HG02840 (cell line): ENCODE measurements around the gene TMEM51.

Experiments
- ATAC-seq: cut with Tn5 transposase; IDR thresholded peaks from one replicate; pipeline ENCODE4 v1.9.1; 2021; ENCODE audit warnings: mild to moderate bottlenecking, moderate library complexity, moderate number of reproducible peaks; ENCODE audit not compliant: unreplicated experiment, low FRiP score

The TMEM51 gene

DNA sequence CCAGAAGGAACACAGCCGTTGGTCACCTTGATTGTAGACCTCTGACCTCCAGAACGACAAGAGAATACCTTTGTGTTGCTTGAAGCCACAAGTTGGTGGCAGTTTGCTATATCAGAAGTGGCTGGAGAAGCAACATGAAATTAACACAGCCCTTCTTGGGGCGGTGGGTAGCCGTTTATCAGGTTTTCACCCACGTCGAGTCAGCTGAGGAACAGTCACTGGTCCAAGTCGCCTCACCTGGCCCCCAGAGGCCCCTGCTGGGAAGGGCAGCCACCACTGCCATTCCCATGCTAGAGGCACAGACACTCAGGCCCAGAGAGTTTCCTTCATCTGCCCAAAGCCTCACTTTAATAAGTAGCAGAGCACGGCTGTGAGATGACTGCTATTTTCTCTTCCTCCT lies 37.7 kb downstream of the TMEM51 start:
- no peak for ATAC-seq

DNA sequence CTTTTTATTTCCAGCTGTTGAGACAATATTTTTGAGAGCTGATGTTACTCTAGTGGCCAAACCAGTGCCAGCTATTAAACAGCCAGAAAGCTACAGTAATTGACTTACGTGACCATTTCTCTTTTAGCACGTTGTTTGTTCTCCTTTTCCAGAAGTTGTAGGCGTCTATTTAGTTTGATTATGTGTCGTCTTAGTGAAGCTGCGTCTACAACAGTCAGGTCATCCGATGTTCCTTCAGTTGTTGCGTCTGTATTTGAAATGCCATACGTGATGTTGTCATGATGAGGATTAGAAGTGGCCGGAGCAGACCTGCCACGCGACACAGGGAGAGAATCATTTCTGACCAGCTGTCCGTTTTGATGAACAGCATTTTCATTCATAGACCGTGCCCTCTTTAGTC lies 38.2 kb downstream of the TMEM51 start:
- no peak for ATAC-seq

DNA sequence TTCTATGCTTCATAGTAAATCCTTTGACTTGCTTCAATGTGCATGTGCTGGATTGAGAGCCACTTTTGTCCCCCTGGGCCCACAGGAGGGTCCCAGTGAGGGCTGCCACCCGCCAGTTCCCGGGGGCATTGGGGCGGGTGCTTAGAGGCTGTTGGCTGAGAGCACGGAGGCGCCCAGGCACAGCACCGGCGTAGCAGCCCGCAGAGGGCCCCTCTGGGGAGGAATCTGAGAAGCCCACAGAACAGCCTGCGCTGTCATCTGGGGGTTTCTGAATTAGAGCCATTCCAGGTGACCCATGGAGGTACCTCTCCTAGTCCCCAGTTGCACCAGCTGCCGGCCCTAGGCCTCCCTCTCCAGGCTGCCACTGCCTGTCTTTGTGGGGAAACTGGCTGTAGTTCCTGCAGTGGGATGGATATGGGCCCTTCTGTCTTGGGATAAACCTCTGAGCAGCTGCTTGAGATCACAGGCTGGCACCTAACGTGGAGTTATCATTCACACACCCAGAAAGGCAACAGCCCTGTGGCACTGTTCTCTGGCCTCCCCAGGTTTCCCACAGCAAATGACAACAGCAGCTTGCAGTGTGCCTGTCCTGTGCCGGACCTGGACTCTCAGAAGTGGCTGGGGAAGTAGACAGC lies 39.5 kb downstream of the TMEM51 start:
- no peak for ATAC-seq

DNA sequence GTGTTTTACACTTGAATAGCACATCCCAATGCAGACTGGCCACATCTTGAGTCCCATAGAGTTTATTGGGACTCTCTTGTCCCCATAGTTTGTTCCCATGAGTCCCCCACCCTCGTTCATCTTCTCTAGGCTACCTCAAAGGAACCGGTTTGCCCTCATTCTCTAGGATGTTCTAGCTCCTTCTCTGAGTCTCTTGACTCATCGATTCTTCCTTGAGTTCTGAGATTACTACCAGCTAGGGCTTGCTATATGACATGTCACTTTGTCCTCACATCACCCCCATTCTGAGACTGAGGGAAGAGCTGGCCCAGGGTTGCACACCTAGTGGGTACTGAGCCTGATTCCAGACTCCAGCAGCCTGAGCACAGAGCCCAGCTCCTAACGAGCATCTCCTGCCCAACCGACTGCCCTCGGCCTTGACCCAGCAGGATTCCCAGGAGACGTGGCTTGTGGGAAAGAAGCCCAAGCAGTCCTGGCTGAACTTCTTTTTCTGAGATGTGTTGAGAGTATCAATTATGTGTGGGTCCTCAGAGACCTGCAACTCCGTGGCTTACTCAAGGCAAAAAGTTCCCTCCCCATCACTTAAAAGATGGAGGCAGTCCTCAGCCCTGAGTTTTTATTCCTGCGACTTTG lies 42.0 kb downstream of the TMEM51 start:
- no peak for ATAC-seq

DNA sequence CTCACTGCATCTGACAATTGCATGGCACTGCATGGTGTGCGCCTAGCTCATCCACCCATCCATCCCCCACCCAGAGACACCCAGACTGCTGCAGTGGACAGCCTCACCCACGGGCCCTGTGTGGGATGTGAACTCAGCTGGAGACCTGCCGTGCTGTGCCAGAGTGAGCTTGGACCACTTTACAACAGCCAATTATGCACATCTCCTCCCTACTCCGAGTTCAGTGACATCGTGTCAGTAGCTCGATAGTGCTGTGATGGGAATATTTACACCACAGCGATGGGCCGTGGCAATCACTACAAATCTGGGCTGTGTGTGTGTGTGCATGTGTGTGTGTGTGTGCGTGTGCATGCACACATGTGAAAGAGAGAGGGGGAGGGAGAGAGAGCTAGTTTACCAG lies 42.5 kb downstream of the TMEM51 start:
- no peak for ATAC-seq

DNA sequence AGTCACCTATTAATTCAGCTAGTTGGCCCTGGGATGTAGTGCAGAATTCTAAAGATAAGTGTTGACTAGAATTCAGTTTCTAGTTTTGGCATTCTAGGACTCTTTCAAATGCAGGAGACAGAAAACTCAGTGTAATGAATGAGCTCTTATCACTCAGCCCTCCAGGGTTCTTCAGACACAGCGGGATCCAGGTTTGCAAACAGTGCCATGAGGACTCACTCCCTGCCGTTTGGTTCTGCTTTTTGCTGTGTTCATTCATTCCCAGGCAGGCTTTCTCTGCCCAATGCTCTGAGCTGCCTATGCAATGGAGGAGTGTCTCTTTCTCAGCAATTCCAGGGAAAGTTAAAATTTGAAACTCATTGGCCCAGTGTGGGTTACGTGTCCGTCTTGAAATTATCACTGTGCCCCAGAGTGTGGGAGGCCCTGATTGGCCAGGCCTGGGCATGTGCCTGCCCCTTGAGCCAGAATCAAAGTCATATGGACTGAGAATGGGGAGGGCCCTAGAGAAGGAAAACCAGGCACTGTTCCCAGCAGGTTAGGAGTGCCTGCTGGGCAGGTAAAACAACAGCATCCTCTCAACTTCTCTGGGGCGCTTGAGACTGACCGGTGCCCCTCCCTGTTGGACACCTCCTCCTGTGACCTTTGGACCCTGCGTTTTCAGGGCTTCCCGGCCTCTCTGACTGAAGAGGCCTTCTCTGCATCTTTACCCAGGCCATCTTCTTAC lies 43.4 kb downstream of the TMEM51 start:
- no peak for ATAC-seq

DNA sequence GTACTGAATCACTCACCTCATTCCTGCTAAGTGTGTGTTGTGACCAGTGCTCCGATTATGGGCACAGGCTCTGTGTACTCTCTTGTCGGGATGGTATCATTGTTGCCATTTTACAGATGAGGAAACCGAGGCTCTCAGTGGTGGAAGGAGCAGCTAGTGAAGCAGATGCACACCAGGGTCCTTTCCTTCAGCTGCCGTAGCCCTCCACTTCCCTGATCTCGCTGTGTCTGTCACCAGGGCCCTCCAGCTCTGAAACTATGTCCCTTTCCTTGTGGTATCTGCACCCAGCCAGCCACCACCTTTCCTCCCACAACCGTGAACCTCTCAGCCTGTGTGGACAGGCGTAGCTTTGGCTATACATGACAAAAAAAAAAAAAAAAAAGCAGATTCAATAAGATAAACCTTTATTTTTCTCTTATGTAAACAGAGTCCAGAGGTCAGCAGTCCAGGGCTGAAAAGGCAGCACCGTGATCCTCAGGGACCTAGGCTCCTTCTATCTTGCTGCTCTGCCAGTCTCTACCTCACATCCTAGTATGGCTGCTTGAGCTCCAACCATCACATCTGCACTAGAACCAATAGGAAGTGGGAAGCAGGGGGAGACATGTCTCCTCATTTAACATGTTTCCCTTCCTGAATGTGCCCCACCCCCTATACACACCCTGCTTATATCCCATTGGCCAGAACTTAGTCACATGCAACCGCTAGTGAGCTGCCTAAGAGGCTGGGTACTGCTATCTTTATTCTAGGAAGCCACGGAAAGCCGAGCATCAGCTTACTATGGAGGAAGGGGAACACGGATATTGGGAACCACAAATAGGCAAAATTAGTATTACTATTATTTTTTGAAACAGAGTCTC lies 44.3 kb downstream of the TMEM51 start:
- no peak for ATAC-seq

DNA sequence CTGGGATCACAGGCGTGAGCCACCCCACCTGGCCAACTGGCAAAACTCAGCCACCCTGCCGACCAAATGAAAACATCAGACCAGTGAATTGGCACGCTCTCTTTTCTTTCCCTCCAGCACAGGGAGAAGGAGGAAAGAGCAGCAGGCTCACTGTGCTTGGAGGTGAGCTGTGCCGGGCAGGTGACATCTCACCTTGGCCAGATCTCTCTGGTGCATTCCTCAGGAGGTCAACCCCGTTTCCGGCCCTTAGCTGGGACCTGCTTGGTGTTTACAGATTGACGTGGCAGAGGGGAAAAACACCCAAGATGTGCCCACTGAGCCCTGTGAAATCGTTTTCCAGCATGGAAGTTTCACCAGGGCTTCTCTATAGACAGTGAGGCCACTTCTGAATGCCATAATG lies 45.1 kb downstream of the TMEM51 start:
- no peak for ATAC-seq

DNA sequence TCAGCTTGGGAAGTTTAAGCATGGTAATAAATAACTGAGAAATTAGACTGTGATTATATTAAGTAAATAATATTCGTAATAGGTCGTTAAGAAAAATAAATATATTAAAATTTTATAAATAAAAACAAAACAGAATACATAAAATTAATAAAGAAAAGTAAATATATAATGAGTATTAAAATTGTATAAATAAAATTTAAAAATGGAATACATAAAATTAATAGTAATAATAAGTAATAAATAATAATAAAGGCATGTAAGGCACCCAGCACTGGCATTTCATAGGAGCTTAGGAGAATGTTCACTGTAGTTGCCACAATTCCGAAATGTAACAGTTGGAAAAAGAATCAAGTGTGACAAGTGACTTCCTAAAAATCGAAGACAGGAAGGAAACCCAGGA lies 47.7 kb downstream of the TMEM51 start:
- ATAC-seq: no peak

DNA sequence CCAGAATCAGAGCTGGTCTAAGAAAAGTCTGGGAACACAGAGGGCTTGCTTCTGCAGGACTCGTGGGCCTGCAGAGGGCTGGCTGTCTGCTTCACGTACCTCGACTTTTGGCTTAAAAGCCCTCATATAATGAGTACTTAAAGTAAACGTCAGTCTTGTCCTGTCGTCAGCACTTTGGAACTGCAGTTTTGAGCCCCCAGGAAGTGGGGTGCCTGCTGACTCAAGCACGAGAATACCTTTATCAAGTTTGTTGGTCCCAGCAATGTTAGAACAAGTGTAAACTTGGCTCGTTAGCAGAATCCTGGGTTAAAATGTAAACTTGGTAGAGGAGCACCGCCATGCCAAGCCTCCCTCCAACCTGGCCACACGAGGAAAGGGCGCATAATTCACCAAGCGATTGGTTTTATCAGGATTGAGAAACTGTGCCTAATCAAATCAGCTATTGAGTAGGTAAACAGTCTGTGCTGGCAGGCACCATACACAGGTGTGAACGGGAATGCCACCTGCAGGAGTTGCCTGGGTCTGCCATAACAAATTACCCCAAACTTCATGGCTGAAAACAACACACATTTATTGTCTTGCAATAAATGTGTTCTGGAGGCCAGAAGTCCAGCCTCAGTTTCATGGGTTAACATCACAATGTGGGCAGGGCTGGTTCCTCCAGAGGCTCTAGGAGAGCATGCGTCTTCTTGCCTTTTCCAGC lies 48.5 kb downstream of the TMEM51 start:
- no peak for ATAC-seq

DNA sequence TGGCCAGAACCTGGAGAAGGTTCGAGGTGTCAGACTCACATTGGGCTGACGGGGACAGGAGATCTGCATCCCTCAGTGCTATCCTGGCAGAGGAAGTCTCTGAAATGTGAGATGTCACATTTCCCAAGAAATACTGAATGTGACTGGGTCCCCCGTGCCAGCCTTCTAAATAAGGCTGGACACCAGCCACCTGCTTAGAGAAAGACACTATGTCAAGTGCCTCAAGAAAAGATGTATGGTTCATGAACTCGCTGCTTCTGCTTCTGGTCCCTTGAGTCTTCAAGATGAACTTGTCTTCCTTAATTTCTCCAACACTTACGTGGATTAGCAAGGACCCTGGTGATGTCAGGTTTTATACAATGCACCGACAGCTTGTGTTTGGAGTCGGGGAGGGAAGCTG lies 51.4 kb downstream of the TMEM51 start:
- no peak for ATAC-seq

DNA sequence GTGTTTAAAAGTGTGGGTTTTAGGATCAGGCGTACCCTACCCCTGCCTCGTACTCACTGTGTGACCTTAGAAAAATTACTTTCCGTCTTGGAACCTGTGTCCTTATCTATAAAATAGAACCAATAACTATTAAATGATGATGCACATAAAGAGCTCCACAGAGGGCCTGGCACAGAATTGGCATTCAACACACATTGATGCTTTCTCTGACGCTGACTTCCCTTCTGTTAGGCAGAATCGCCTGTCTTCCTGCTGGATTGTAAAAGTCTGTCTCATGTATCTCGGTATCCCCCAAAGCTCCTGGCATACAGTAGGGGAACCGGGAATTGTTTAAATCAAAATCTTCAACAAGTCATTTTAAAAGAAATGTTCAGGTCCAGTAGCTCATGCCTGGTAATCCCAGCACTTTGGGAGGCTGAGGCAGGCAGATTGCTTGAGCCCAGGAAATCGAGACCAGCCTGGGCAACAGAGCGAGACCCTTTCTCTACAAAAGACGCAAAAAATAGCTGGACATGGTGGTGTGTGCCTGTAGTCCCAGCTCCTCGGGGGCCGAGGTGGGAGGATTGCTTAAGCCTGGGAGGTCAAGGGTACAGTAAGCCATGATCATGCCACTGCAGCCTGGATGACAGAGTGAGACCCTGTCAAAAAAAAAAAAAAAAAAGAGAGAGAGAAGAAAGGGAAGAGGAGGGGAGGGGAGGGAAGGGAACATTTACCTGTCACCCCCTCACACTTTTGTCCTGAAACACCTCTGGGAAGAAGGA lies 52.2 kb downstream of the TMEM51 start:
- no peak for ATAC-seq

DNA sequence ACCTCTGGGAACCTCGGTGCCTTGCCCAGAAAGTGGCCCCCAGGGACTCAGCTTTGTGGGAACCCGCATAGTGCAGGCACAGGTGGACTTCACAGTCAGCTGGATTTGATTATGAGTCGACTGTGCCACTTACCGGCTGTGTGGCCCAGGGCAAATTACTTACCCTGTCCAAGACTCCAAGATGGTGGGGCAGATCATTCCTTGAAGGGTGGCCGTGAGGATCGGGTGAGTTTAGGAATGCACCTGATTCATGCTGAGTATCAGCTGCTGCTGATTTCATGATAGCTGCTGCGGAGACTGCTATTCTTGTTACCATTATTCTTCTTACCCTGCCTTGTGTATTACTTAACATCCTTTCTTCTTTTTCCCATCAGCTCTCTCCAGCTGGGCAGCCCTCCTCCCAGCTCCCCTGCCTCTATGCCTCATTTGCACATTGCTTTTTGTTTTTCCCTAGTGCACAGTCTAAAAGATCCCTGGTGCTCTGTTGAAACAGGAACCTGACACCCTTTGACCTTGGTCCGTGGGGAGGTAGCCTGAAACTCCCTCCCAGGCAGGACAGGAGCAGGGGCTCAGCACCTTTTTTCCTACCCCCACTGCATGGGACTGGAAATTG lies 53.0 kb downstream of the TMEM51 start:
- no peak for ATAC-seq

DNA sequence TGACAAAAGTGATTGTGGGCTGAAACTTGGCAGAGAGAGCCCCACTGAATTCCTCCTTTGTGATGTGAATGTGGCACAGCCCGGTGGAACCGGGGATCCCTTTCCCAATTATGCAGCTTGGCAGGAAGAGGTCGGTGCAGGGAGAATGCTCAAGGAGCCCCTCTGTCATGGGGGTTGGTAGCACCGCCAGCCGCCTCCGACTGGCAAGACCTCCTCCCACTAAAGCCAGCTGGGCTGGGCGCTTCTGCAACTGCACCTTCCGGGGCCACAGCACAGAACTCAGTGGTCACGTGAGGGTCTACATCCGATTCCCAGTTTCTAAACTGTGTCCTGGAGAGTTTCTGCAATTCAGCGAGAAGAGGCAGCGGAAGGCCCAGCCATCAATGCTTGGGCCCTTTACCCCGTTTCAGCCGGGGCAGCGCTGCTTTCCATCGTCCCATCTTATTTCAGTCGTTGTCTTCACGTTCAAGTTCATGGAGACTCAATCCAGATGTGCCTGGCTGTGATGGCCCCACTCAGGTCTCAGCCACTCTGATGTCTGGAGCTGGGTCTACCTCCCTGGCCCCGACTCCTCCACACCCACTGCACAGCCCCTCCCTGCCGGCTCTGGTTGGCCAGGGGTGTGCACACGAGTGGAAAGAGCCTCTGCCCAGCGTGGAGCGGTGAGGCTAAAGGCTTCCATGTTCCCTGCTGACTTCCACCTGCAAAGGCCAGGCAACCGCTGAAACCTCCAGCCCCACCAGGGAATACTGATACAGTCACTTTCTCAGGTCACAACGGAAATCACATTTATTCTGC lies 53.7 kb downstream of the TMEM51 start:
- ATAC-seq: no peak

DNA sequence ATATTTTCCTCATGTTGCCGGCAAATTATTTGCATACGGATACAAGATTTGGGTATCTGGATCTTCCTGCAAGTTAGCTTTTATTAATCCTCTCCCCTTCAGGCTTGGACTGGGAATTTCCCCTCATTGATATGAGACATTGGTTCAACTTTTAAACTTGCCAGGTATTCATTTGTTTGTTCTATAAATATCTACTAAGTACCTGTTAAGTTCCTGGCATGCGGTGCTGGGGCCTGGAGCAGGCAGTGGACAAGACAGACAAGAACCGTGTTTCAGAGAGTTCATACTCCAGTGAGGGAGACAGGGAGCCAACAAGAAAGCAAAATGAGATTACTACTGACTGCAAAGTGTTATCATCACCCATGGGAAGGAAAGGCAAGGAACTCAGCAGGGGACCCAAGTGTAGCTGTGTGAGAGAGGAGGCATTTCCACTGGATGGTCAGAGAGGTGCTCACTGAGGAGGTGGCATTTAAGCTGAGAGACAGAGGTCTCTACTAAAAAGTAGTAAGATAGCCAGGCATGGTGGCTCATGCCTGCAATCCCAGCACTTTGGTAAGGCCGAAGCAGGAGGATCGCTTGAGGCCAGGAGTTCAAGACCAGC lies 54.4 kb downstream of the TMEM51 start:
- ATAC-seq: no peak

DNA sequence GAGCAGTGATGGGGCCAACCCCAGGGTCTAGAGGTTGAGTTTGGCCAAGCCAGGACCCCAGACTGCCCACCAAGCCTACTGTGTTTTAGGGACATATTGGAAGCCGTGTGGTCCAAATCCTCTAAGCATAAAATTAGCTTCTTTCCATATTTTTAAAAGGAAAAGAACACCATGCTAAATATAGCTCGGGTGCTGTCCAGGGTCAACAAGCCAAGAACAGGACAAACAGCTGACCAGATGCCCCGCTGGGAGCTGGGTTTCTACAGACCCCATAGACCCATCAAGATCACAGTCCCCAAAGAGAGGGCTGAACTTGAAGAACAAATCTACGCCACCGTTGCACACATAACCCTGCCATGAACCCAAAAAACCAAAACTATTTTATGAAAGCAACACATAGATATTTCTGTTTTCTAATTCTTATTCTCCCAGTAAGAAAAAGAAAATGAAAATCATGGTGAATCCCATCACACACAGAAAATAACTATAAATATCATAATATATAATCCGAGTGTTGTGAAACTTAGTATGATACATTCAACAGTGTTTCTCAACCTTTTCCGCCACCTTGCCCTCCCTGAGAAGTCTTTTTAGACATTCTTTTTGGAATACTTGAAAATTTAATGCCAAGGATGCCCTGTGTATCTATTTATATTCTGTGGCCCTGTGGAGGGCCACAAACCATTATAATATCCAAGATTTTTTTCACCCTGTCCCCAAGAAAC lies 57.3 kb downstream of the TMEM51 start:
- no peak for ATAC-seq

DNA sequence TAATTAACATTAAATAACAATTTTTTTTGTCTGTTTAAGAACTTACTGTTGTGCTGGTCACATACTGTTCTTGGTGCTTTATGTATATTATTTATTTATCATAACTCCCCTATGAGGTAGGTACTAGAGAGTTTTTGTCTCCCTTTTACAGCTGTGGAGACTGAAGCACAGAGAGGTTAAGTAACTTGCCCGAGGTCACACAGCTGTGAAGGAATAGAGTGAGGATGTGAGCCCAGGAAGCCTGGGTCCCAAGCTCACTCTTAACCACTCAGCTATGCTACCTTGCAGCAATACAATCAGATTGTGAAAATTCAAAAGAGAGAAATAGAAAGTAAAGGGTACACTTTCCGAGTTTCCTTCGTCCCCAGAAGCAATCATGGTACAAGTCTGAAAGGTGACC lies 57.9 kb downstream of the TMEM51 start:
- ATAC-seq: no peak
